Measurements from ENCODE around the gene PRAMEF10. TPM values are rescaled to one million over a fixed set of nuclear protein-coding genes. Genes with fewer than 3 reads are reported as not detected.
A peak's percentile ranks its signal among the peaks of the same experiment; 100 is the strongest.
"Not testable (repeated sequence)": the region's sequence is repeated elsewhere in the genome, so short reads cannot be mapped to it uniquely, and the experiment has no call there.

PRAMEF10 gene, protein sequence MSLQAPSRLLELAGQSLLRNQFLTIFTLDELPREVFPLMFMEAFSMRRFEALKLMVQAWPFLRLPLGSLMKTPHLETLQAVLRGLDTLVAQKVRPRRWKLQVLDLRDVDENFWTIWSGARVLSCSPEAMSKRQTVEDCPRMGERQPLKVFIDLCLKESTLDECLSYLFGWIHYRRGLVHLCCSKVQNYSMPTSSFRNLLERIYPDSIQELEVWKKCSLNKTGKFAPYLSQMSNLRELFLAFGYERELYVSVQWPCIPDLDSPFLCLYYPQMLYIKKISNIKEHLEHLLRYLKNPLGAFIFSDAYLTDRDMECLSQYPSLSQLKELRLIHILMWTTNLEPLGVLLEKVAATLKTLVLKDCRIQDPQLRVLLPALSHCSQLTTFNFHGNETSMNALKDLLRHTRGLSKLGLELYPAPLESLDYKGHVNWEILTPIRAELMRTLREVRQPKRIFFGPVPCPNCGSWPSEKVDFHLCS
- not detected for total RNA-seq

DNA sequence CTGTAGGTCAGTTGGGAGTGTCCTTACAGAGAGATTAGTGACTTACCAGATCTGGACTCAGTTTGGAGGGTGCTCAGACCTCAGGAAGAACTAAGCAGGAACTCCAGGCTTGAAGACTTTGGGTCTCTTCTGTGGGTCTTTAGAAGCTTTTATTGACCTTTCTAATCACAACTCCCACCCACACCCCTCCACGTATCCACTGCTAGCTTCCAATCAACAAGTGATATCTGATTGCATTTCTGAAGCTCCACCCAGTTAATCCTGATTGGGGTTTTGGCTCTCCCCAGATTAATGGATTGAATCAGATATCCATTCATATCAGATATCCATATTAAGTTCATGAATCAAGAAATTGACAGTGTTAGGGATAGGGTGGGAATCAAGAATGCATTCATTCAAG lies at the start of gene PRAMEF10:
Gene PRAMEF10, minus strand, starts transcription at position 101 of the 400 bp plus-strand sequence. CDS start 2,423 bp downstream, outside the sequence.
- H3K4me1 ChIP-seq; DNase-seq; intact Hi-C loops (cut with DNase I); H3K9me3 ChIP-seq; H3K27ac ChIP-seq; H3K27me3 ChIP-seq; H3K4me3 ChIP-seq (replicated peaks in 1 of 3); H3K36me3 ChIP-seq: not testable (repeated sequence)
- no CpG with 5 or more reads among the region's 1 CpG for WGBS, 2 donors

DNA sequence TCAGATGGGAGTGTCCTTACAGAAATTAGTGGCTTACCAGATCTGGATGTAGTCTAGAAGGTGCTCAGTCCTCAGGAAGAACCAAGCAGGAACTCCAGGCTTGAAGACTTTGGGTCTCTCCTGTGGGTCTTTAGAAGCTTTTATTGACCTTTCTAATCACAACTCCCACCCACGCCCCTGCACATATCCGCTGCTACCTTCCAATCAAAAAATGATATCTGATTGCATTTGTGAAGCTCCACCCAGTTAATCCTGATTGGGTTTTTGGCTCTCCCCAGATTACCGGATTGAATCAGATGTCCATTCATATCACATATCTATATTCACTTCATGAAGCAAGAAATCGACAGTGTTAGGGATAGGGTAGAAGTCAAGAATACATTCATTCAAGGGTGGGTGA lies 49.4 kb upstream of the PRAMEF10 start, which contains the start of gene PRAMEF6:
Gene PRAMEF6, minus strand, starts transcription at position 101 of the 400 bp plus-strand sequence. CDS start 5,062 bp downstream, outside the sequence.
- H3K9me3 ChIP-seq; H3K4me3 ChIP-seq (replicated peaks in 1 of 3); H3K36me3 ChIP-seq; H3K4me1 ChIP-seq; intact Hi-C loops (cut with DNase I); H3K27me3 ChIP-seq; DNase-seq; H3K27ac ChIP-seq: not testable (repeated sequence)
- whole genome bisulfite sequencing, 2 donors = 84 to 100% methylated on average over 1 to 2 of the region's 4 CpGs

DNA sequence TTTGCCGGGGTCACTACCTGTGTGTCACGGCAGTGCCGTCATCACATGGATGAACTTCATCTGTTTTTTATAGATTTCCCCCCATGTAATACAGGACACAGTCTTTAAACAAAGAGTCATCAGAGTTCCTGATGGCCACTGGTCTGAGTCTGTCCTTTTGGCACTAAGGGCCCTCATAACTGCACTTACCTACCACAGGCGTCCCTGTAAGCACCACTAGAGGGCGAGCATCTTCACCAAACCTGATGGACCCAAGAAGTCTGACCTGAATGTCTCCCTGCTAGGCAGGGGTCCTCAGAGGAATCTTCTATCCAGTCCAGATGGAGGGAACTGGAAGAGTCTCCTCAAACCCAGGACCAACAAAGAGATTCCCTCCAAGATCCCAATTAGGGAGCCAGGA lies 26.3 kb upstream of the PRAMEF10 start:
- H3K27ac ChIP-seq; DNase-seq; intact Hi-C loops (cut with DNase I); H3K36me3 ChIP-seq; H3K4me1 ChIP-seq; H3K4me3 ChIP-seq (replicated peaks in 1 of 3); H3K9me3 ChIP-seq; H3K27me3 ChIP-seq: not testable (repeated sequence)
- WGBS, 2 donors = no CpG with 5 or more reads among the region's 5 CpGs

DNA sequence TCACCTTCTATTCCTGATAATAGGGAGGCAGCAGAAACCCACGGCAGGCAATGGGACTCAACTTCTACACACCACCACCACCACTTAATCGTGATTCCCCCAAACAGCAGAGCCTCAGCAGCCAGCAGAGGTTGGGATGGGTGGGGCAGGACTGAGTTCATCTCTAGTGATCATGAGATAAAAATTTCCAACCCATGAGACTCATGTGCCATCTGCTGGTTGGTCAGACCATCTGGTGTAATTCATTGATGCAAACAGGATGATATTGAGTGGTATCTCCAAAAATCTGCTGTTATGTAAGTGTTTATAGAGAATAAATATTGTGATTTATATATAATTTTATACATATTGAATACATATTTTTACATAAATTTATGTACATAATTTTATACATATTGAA lies 23.7 kb upstream of the PRAMEF10 start:
- DNase-seq = peak in 1 of 2 donors; percentile 2
- intact Hi-C loops (cut with DNase I); H3K27me3 ChIP-seq; H3K36me3 ChIP-seq; H3K4me3 ChIP-seq (replicated peaks in 1 of 3); H3K9me3 ChIP-seq; H3K27ac ChIP-seq; H3K4me1 ChIP-seq: not testable (repeated sequence)
- 79 to 84% methylated on average over 2 of the region's 2 CpGs for WGBS, 2 donors

DNA sequence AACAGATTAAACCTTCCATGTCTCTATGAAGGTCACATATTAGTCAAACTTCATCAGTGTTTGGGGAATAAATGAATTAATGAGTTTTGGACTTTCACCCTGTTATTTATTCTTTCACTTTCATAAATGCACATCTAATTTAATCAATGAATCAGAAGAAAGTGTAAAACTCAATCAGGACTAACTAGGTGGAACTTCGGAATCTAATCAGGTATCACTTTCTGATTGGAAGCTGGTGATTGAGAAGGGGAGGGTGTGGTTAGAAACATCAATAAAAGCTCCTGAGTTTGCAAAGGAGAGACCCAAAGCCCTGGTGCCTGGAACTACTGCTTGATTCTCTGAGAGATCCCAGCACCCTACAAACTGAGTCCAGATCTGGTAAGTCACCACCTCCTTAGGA lies 18.2 kb upstream of the PRAMEF10 start, which contains the start of gene PRAMEF7:
Gene PRAMEF7, plus strand, starts transcription at position 301 of the 400 bp plus-strand sequence. CDS start 1,083 bp downstream, outside the sequence.
- H3K4me1 ChIP-seq; intact Hi-C loops (cut with DNase I); H3K4me3 ChIP-seq (replicated peaks in 1 of 3); DNase-seq; H3K27me3 ChIP-seq; H3K36me3 ChIP-seq; H3K27ac ChIP-seq; H3K9me3 ChIP-seq: not testable (repeated sequence)
- no CpG with 5 or more reads among the region's 1 CpG for WGBS, 2 donors

DNA sequence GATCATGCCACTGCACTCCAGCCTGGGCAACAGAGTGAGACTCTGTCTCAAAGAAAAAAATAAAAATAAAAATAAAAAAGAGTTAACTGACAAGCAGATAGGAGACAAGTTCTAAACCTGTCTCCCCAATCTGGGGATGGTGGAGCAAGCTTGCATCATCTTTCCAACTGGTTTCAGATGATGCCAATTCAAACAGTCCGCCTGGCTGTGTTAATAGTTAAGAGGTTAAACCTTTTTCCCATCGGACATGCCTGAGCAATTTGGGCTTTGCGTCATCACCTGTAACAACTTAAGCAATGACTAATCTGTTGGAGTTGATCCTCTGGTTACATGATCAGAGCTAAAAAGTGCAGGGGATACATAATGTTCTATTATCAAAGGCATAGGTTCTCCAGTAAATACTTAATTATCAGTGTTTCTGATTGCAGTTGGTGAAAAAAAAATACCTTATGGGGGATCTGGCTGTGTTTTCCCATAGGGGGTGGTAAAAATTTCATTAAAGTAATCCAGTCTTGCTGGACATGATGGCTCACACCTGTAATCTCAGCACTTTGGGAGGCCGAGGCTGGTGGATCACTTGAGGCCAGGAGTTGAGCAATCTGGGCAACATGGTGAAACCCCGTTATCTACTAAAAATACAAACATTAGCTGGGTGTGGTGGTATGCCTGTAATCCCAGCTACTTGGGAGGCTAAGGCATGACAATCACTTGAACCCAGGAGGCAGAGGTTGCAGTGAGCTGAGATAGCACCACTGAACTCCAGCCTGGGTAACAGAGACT lies 5.9 kb upstream of the PRAMEF10 start:
- H3K36me3 ChIP-seq; H3K4me3 ChIP-seq (replicated peaks in 1 of 3); intact Hi-C loops (cut with DNase I); H3K9me3 ChIP-seq; H3K27me3 ChIP-seq; H3K27ac ChIP-seq; H3K4me1 ChIP-seq: not testable (repeated sequence)
- DNase-seq = peak; percentile 8 to 10
- 35 to 59% methylated on average over 2 to 3 of the region's 5 CpGs for WGBS, 2 donors

DNA sequence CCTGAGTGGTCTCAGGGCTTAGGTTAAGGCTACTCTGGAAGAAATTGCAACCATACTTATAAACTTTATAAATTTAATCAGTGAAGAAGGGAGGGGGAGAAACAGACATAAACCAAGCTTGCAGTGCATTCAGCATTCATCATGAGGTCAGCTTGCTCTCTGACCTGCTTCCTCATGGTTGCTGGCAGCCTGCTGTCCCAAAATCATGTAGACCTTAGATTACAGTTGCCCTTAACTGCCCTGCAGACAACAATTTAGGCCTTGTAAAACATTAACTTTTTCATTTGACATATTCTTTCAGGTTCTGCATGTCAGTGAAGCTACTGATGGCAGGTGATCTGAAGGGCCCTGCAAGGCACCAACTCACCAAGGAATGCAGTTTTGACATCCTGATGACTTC lies 1.1 kb upstream of the PRAMEF10 start:
- intact Hi-C loops (cut with DNase I); H3K4me3 ChIP-seq (replicated peaks in 1 of 3); H3K9me3 ChIP-seq; H3K36me3 ChIP-seq; H3K27me3 ChIP-seq; H3K4me1 ChIP-seq; DNase-seq; H3K27ac ChIP-seq: not testable (repeated sequence)

DNA sequence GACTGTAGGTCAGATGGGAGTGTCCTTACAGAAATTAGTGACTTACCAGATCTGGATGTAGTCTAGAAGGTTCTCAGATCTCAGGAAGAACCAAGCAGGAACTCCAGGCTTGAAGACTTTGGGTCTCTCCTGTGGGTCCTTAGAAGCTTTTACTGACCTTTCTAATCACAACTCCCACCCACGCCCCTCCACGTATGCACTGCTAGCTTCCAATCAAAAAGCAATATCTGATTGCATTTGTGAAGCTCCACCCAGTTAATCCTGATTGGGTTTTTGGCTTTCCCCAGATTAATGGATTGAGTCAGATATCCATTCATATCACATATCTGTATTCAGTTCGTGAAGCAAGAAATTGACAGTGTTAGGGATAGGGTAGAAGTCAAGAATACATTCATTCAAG lies 12.0 kb downstream of the PRAMEF10 start, which contains the start of gene PRAMEF4:
Gene PRAMEF4, minus strand, starts transcription at position 101 of the 400 bp plus-strand sequence. CDS start 2,807 bp downstream, outside the sequence.
- H3K36me3 ChIP-seq; H3K9me3 ChIP-seq; intact Hi-C loops (cut with DNase I); H3K4me3 ChIP-seq (replicated peaks in 1 of 3); DNase-seq; H3K27ac ChIP-seq; H3K27me3 ChIP-seq; H3K4me1 ChIP-seq: not testable (repeated sequence)
- WGBS, 2 donors = 91 to 93% methylated on average over 3 of the region's 3 CpGs

DNA sequence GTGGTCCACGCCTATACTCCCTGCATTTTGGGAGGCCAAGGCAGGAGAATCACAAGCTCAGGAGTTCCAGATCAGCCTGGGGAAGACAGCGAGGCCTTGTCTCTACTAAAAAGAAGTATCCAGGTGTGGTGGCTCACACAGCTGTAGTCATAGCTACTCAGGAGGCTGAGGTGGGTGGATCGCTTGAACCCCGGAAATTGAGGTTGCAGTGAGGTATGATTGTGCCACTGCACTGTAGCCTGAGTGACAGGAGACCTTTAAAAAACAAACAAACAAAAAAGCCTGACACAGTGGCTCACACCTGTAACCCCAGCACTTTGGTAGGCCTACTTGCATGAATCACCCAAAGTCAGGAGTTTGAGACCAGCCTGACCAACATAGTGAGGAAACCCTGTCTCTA lies 19.6 kb downstream of the PRAMEF10 start:
- H3K9me3 ChIP-seq; H3K4me1 ChIP-seq; H3K27ac ChIP-seq; intact Hi-C loops (cut with DNase I); DNase-seq; H3K36me3 ChIP-seq; H3K27me3 ChIP-seq; H3K4me3 ChIP-seq (replicated peaks in 1 of 3): not testable (repeated sequence)
- WGBS, 2 donors = 94 to 97% methylated on average over 3 to 4 of the region's 4 CpGs

DNA sequence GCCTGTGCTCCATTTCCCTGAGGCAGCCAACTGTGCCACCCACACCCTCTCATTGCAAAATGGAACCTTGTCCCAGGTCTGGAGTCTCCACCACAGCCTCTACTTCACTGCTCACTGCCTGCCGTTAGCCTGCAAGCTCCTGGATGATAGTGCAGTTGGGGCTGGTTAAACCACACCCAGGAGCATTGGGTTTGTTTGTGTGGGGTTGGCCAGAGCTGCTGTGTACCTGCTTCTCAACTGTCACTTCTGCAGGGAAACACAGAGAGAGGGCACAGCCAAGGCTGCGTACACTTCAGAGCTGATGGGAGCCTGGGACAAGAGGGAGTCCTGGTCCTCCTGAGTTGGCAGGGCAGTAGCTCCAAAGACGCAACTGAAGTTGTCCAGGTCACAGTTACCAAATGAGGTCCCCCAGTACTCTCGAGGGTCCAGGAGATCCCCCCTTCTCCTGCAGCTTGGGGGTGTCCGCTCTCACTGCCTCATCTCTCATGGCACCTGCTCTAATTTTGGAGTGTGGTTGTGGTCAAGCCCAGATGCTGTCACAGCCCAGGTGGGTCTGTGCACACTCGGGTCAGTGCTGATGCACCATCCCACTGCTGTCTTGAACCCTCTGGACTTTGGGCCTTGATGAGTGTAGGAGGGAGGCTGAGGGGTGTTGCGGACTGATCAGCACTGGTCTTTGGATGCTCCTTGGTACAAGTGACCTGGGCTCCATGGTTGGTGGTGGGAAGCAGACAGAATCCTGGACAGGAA lies 34.8 kb downstream of the PRAMEF10 start:
- H3K36me3 ChIP-seq; H3K27me3 ChIP-seq; intact Hi-C loops (cut with DNase I); H3K4me3 ChIP-seq (replicated peaks in 1 of 3); H3K27ac ChIP-seq; H3K4me1 ChIP-seq; DNase-seq; H3K9me3 ChIP-seq: not testable (repeated sequence)
- 100% methylated on average over 1 of the region's 7 CpGs; no CpG with 5 or more reads in 1 of the 2 donors for WGBS, 2 donors

DNA sequence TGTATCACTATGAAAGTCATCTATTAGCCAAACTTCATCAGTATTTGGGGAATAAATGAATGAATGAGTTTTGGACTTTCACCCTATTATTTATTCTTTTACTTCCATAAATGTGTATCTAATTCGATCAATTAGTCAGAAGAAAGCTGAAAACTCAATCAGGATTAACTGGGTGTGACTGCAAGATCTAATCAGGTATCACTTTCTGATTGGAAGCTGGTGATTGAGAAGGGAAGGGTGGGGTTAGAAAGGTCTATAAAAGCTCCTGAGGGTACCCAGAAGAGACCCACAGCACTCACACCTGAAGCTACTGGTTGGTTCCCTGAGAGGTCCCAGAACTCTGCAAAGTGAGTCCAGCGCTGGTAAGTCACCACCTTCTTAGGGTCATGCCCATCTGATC lies 41.3 kb downstream of the PRAMEF10 start, which contains the start of gene PRAMEF2:
Gene PRAMEF2, plus strand, starts transcription at position 301 of the 400 bp plus-strand sequence. CDS start 1,924 bp downstream, outside the sequence.
- intact Hi-C loops (cut with DNase I) = not testable (repeated sequence)

More for the DNA sequence above, 41.3 kb downstream of the PRAMEF10 start, which contains the start of gene PRAMEF2:
- not testable (repeated sequence) for DNase-seq; H3K36me3 ChIP-seq; H3K4me3 ChIP-seq (replicated peaks in 1 of 3); H3K27ac ChIP-seq; H3K4me1 ChIP-seq; H3K9me3 ChIP-seq; H3K27me3 ChIP-seq
- 73 to 86% methylated on average over 1 to 2 of the region's 2 CpGs for WGBS, 2 donors

Measured in thyroid gland (tissue), 4 donors.